Calu3 (cell line): Measurements from ENCODE around the gene TMA7B. TPM values are rescaled to one million over a fixed set of nuclear protein-coding genes. Genes with fewer than 3 reads are reported as not detected.

Source experiments
- BruUV-seq: library from RNA; stranded (reverse); fragments of 400-500 nt; replicated peaks from 2 replicates; lab custom pipeline; 2021; lab: Mats Ljungman, UMichigan
- CTCF ChIA-PET: fragments of 300-600 bp; sonication (Branson Sonifier 250); formaldehyde crosslinking; loops from one replicate; lab custom pipeline; 2022; ENCODE audit warnings: antibody characterized with exemption; lab: Charles Lee
- DNase-seq: peaks from one replicate; pipeline ENCODE4 v3.0.0; 2022
- H3K27ac Mint-ChIP-seq: one replicate; pipeline ENCODE4 v1.8.0; 2022; ENCODE audit warnings: mixed read lengths; ENCODE audit not compliant: unreplicated experiment
- H3K27me3 Mint-ChIP-seq: one replicate; pipeline ENCODE4 v1.8.0; 2022; ENCODE audit warnings: mixed read lengths; ENCODE audit not compliant: unreplicated experiment
- H3K36me3 Mint-ChIP-seq: one replicate; pipeline ENCODE4 v1.8.0; 2022; ENCODE audit warnings: mild to moderate bottlenecking, moderate library complexity, mixed read lengths; ENCODE audit not compliant: insufficient read depth, unreplicated experiment
- H3K4me1 Mint-ChIP-seq: one replicate; pipeline ENCODE4 v1.8.0; 2022; ENCODE audit warnings: mild to moderate bottlenecking, low read depth, mixed read lengths; ENCODE audit not compliant: unreplicated experiment
- H3K4me3 Mint-ChIP-seq: one replicate; pipeline ENCODE4 v1.8.0; 2022; ENCODE audit warnings: mild to moderate bottlenecking, low read depth, moderate library complexity, mixed read lengths; ENCODE audit not compliant: unreplicated experiment
- H3K9me3 Mint-ChIP-seq: one replicate; pipeline ENCODE4 v1.8.0; 2022; ENCODE audit warnings: low read depth, mixed read lengths; ENCODE audit not compliant: unreplicated experiment
- intact Hi-C: fragments of 100-400 bp; cut with micrococcal nuclease; formaldehyde crosslinking; loops from one replicate; pipeline ENCODE4 v1.10.0; 2022; ENCODE audit not compliant: unreplicated experiment
- total RNA-seq: library from RNA; stranded (reverse); gene quantifications from 2 replicates; pipeline ENCODE4 v1.2.3, GENCODE V29; 2022
- TF ChIP-seq, protein P1 (sequence below): fragments of 200-600 bp; IDR thresholded peaks from one replicate; pipeline ENCODE4 v1.8.0; 2022; ENCODE audit warnings: antibody characterized with exemption; ENCODE audit not compliant: unreplicated experiment

Gene TMA7B
- total RNA-seq, 1 experiment from 2014 or later = not detected

GRCh38 chr22:39946126-39946502 is 14.1 kb upstream of the TMA7B start:
- no peaks in the 10 kb centered on the region for H3K36me3 Mint-ChIP-seq
- DNase-seq = no peak
- H3K4me1 Mint-ChIP-seq = peaks cover 19% of the 10 kb centered on the region
- H3K9me3 Mint-ChIP-seq = no peaks in the 10 kb centered on the region
- intact Hi-C loops = loop anchor here (5.0 kb wide), 1 partner anchor 51 kb away; no protein-coding TSS in a partner anchor
- H3K4me3 Mint-ChIP-seq = no peak overlapping the region
- no peak overlapping the region for H3K27ac Mint-ChIP-seq
- CTCF ChIA-PET = no interaction called here
- TF ChIP-seq, protein P1, sequence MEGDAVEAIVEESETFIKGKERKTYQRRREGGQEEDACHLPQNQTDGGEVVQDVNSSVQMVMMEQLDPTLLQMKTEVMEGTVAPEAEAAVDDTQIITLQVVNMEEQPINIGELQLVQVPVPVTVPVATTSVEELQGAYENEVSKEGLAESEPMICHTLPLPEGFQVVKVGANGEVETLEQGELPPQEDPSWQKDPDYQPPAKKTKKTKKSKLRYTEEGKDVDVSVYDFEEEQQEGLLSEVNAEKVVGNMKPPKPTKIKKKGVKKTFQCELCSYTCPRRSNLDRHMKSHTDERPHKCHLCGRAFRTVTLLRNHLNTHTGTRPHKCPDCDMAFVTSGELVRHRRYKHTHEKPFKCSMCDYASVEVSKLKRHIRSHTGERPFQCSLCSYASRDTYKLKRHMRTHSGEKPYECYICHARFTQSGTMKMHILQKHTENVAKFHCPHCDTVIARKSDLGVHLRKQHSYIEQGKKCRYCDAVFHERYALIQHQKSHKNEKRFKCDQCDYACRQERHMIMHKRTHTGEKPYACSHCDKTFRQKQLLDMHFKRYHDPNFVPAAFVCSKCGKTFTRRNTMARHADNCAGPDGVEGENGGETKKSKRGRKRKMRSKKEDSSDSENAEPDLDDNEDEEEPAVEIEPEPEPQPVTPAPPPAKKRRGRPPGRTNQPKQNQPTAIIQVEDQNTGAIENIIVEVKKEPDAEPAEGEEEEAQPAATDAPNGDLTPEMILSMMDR = no peak
- BruUV-seq = no TSS peak
- H3K27me3 Mint-ChIP-seq = peaks cover 19% of the 10 kb centered on the region

DNA sequence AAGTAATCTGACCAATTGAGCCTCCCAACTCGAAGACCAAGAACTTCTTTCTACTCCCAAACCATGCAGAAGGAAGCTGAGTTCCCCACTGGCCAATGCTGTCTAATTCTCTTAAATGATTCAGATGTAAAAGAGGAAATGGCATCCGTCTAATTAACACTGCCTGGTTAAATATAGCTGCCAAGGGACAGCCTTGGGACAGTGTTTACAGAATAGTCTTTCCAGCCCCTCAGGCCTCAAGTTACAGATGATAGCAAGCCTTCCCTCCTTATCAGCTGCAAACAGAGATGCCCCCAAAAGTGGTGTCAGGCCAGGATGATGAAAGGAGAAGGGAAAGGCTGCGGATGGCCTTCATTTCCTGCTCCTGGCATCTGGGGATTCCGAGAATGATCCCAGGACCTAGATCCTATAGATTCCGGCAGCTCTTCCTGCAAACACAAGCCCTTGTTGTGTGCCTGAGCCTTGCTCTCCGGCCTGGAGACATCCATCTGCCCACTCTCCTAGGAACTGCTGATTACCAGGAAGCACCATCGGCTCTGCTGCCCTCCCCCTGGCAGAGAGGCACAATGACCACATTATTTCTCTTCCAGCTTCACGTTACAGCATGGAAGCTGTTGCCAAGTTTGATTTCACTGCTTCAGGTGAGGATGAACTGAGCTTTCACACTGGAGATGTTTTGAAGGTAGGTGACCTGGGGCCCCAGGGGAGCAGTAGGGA is 13.5 kb upstream of the TMA7B start:
- Mint-ChIP-seq H3K27ac (no peak overlapping the region), H3K9me3 (no peaks in the 10 kb centered on the region)
- no TSS peak for BruUV-seq

DNA sequence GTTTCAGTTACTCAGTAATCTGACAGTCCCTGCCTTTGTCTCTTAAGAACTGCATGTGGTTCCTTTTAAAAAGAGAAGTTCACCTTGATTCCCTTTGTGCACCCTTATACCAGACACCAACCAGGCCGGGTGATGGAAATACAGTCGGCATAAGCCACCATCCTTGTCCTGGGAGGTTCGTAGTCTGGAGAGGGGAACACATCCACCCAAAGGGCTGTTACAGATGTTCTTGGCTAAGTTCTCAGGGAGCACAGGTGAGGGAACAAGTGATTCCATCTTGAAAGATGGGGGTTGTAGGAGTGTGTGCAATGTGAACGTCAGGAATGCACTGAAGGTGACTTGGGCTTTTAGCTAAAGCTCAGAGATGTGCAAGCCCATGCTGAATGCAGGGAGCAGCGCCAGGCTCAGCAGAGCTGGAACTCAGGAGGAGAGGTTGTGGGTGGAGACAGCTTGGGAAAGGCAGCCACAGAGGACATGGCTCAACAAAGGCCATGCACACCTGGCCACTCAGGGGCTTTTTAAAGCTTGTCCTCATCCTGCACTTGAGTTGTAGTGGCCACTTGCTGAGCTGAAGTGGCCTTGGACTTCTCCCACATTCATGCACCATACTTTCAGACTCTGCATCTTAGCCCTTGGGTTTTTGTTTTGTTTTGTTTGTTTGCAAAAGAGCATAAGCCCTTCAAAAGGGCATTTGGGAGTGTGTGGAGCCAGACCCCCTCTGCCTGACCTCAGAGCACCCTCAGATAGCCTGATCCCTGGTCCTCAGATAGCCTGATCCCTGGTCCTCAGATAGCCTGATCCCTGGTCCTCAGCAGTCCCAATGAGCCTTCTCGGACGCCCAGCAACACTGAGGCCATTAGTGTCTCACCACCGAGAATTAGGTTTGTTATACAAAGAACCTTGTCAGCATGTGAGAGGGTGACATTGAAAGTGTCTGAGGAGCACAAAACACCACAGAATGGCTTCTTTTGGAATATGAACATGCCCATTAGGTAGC is 12.7 kb upstream of the TMA7B start:
- no TSS peak for BruUV-seq
- Mint-ChIP-seq H3K27ac (no peak overlapping the region), H3K27me3 (peaks cover 17% of the 10 kb centered on the region), H3K36me3 (no peaks in the 10 kb centered on the region), H3K4me1 (peaks cover 19% of the 10 kb centered on the region), H3K9me3 (no peaks in the 10 kb centered on the region), H3K4me3 (no peak overlapping the region)
- TF ChIP-seq, protein P1 = no peak
- CTCF ChIA-PET = interaction anchor here (0.6 to 1.1 kb wide), 5 partner anchors 12 to 412 kb away, joined by 3 to 6 read pairs (median 3); partner anchors contain the start of gene TMA7B
- intact Hi-C loops = loop anchor here (5.0 kb wide), 1 partner anchor 50 kb away; no protein-coding TSS in a partner anchor
- DNase-seq = no peak

More for the DNA sequence above, 13.5 kb upstream of the TMA7B start:
- Mint-ChIP-seq H3K4me1 (peaks cover 19% of the 10 kb centered on the region), H3K36me3 (no peaks in the 10 kb centered on the region), H3K4me3 (no peak overlapping the region), H3K27me3 (peaks cover 17% of the 10 kb centered on the region)
- intact Hi-C loops = loop anchor here (5.0 kb wide), 1 partner anchor 51 kb away; no protein-coding TSS in a partner anchor
- peak; percentile 62 for DNase-seq
- CTCF ChIA-PET = interaction anchor here (0.5 to 1.1 kb wide), 4 partner anchors 13 to 1517 kb away, joined by 3 read pairs; partner anchors contain the start of gene TMA7B
- TF ChIP-seq, protein P1 = no peak
